NT2/D1 (cell line): Measurements from ENCODE around the gene PAWR.

ENCODE experiments used
- YY1 ChIP-seq: IDR thresholded peaks from 2 replicates; pipeline ENCODE4 v1.6.1; 2011; ENCODE audit not compliant: insufficient read length, insufficient read depth
- ZNF274 ChIP-seq: IDR thresholded peaks from 2 replicates; pipeline ENCODE4 v1.6.1; 2011; ENCODE audit warnings: mild to moderate bottlenecking, low read depth, low read length

DNA sequence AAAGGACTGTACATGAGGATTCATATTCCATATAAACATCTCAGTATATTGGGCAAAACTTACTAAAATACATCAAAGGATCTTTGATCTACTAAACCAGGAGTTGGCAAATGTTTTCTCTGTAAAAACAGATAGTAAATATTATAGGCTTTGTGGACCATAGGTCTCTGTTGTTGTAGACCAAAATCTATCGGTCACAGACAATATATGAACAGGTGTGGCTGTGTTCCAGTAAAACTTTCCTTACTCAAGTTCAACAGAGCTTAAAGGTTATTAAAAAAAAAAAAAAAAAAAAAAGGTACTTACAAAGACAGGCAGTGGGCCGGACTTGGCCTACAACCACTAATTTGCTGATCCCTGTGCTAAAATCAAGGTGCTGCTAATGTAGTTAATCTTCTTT is 40.3 kb downstream of the PAWR start:
- TF ChIP-seq ZNF274 (no peak), YY1 (no peak)
